H1 (cell line): ENCODE measurements around the gene ARHGAP42. TPM values are rescaled to one million over a fixed set of nuclear protein-coding genes. Genes with fewer than 3 reads are reported as not detected.
A peak's percentile ranks its signal among the peaks of the same experiment; 100 is the strongest.

Source experiments
- CTCF ChIA-PET: fragments of 300-600 bp; sonication (Branson Sonifier 250); formaldehyde crosslinking; loops from one replicate; lab custom pipeline; 2021; ENCODE audit not compliant: partially characterized antibody; lab: Charles Lee
- POLR2A ChIA-PET: fragments of 300-600 bp; sonication (Branson Sonifier 250); formaldehyde crosslinking; loops from one replicate; lab custom pipeline; 2021; ENCODE audit warnings: inconsistent platforms; ENCODE audit not compliant: partially characterized antibody; lab: Charles Lee
- DNase-seq, 2 experiments: peaks; one replicate each; pipeline versions ENCODE4 v3.0.0 to v3.0.0-alpha.2; 2010 to 2022; ENCODE audit warnings: low spot score in 2 of 2, low read depth in 1 of 2, mixed read lengths in 1 of 2
- FAIRE-seq: peaks from 2 replicates; lab custom pipeline; 2011; peaks lifted over from hg19 to GRCh38; lab: Jason Lieb, UNC
- H2AFZ ChIP-seq: 2 replicates; pipeline ENCODE4 v1.8.1; 2012; ENCODE audit warnings: low read length, inconsistent platforms
- H2AK5ac ChIP-seq: 2 replicates; pipeline ENCODE4 v1.6.1; 2013; ENCODE audit warnings: low read depth, low read length
- H2BK120ac ChIP-seq: replicated peaks from 2 replicates; pipeline ENCODE3; 2013; ENCODE audit warnings: low read depth, low read length, inconsistent platforms
- H2BK12ac ChIP-seq: 2 replicates; pipeline ENCODE4 v1.6.1; 2013; ENCODE audit warnings: low read depth, low read length
- H2BK15ac ChIP-seq: 2 replicates; pipeline ENCODE4 v1.6.1; 2013; ENCODE audit warnings: low read length
- H2BK20ac ChIP-seq: 2 replicates; pipeline ENCODE4 v1.6.1; 2013; ENCODE audit warnings: low read length
- H2BK5ac ChIP-seq: 2 replicates; pipeline ENCODE4 v1.6.1; 2013; ENCODE audit warnings: low read depth, low read length
- H3K14ac ChIP-seq: 2 replicates; pipeline ENCODE4 v1.6.1; 2013; ENCODE audit warnings: inconsistent platforms; ENCODE audit not compliant: insufficient read length
- H3K18ac ChIP-seq: 2 replicates; pipeline ENCODE4 v1.6.1; 2013; ENCODE audit warnings: low read length; ENCODE audit errors: extremely low read depth
- H3K23ac ChIP-seq: 2 replicates; pipeline ENCODE4 v1.6.1; 2013; ENCODE audit warnings: inconsistent platforms; ENCODE audit not compliant: insufficient read length
- H3K23me2 ChIP-seq: 2 replicates; pipeline ENCODE4 v1.6.1; 2013; ENCODE audit warnings: low read depth, low read length
- H3K27ac ChIP-seq: 2 replicates; pipeline ENCODE4 v1.6.1; 2011; ENCODE audit warnings: low read depth, low read length, inconsistent platforms
- H3K27me3 ChIP-seq, 4 experiments: replicated peaks in 1 of 4; 1 replicate in 1 of 4; 2 replicates in 3 of 4; pipeline versions ENCODE4 v1.6.1 to v1.8.1; 2011 to 2013; ENCODE audit warnings: low read length in 3 of 4, mild to moderate bottlenecking in 3 of 4, inconsistent platforms in 2 of 4, mixed read lengths in 2 of 4, moderate library complexity in 1 of 4; ENCODE audit not compliant: control insufficient read depth in 3 of 4, insufficient read depth in 3 of 4; ENCODE audit errors: extremely low read depth in 1 of 4
- H3K36me3 ChIP-seq, 4 experiments: 2 replicates each; pipeline versions ENCODE4 v1.6.1 to v1.8.1; 2011 to 2013; ENCODE audit warnings: mild to moderate bottlenecking in 4 of 4, low read length in 3 of 4, moderate library complexity in 2 of 4, control low read depth in 1 of 4, inconsistent platforms in 1 of 4; ENCODE audit not compliant: insufficient read depth in 4 of 4, control insufficient read depth in 2 of 4
- H3K4ac ChIP-seq: replicated peaks from 2 replicates; pipeline ENCODE3; 2013; ENCODE audit warnings: low read length, low read depth, mixed read lengths, inconsistent platforms; ENCODE audit not compliant: insufficient read length
- H3K4me1 ChIP-seq, 4 experiments: replicated peaks in 1 of 4; 1 replicate in 1 of 4; 2 replicates in 3 of 4; pipeline versions ENCODE4 v1.6.1 to v1.8.1; 2011 to 2013; ENCODE audit warnings: low read length in 3 of 4, inconsistent platforms in 2 of 4, mixed read lengths in 1 of 4; ENCODE audit not compliant: insufficient read depth in 4 of 4, control insufficient read depth in 3 of 4
- H3K4me2 ChIP-seq, 2 experiments: 2 replicates each; pipeline versions ENCODE4 v1.6.1 to v1.8.1; 2011 to 2013; ENCODE audit warnings: low read depth in 2 of 2, low read length in 2 of 2, control low read depth in 1 of 2, inconsistent platforms in 1 of 2, mild to moderate bottlenecking in 1 of 2; ENCODE audit not compliant: insufficient read depth in 1 of 2
- H3K4me3 ChIP-seq, 4 experiments: fragments of 200-600, 300-600 bp in 1 of 4; sonication (generic), shearing (Covaris generic), sonication (Bioruptor Twin) in 1 of 4; 2 replicates each; pipeline versions ENCODE4 v1.5.1 to v1.8.1; 2011 to 2016; ENCODE audit warnings: low read length in 4 of 4, low read depth in 3 of 4, control low read depth in 2 of 4, inconsistent platforms in 2 of 4, mild to moderate bottlenecking in 2 of 4, mixed read lengths in 1 of 4, moderate library complexity in 1 of 4; ENCODE audit not compliant: insufficient read depth in 2 of 4; ENCODE audit errors: extremely low read depth in 1 of 4
- H3K56ac ChIP-seq: replicated peaks from 2 replicates; pipeline ENCODE3; 2013; ENCODE audit warnings: low read depth, mild to moderate bottlenecking, mixed read lengths, low read length, inconsistent platforms; ENCODE audit not compliant: insufficient read length
- H3K79me1 ChIP-seq: 2 replicates; pipeline ENCODE4 v1.6.1; 2013; ENCODE audit warnings: low read depth, low read length, control low read depth
- H3K79me2 ChIP-seq, 2 experiments: 2 replicates each; pipeline versions ENCODE4 v1.6.1 to v1.8.1; 2012 to 2013; ENCODE audit warnings: low read length in 2 of 2, mild to moderate bottlenecking in 2 of 2, inconsistent platforms in 1 of 2; ENCODE audit not compliant: insufficient read depth in 2 of 2, control insufficient read depth in 1 of 2
- H3K9ac ChIP-seq, 4 experiments: replicated peaks in 1 of 4; 1 replicate in 1 of 4; 2 replicates in 3 of 4; pipeline versions ENCODE4 v1.6.1 to v1.8.1; 2011 to 2013; ENCODE audit warnings: low read depth in 3 of 4, low read length in 3 of 4, control low read depth in 2 of 4, mild to moderate bottlenecking in 2 of 4, moderate library complexity in 2 of 4, inconsistent platforms in 1 of 4; ENCODE audit errors: extremely low read depth in 1 of 4
- H3K9me3 ChIP-seq, 2 experiments: 2 replicates each; pipeline versions ENCODE4 v1.6.1 to v1.8.1; 2012 to 2013; ENCODE audit warnings: mild to moderate bottlenecking in 2 of 2, moderate library complexity in 2 of 2, control low read depth in 1 of 2, inconsistent platforms in 1 of 2, low read depth in 1 of 2, low read length in 1 of 2, mixed read lengths in 1 of 2; ENCODE audit not compliant: insufficient read depth in 2 of 2
- H4K20me1 ChIP-seq, 2 experiments: replicated peaks in 1 of 2; 2 replicates each; pipeline versions ENCODE3 to v1.8.1; 2011 to 2013; ENCODE audit warnings: inconsistent platforms in 2 of 2, low read length in 2 of 2, mild to moderate bottlenecking in 1 of 2; ENCODE audit not compliant: insufficient read depth in 2 of 2, control insufficient read depth in 1 of 2
- H4K5ac ChIP-seq: 2 replicates; pipeline ENCODE4 v1.6.1; 2013; ENCODE audit warnings: low read length, low read depth, mixed read lengths, inconsistent platforms; ENCODE audit not compliant: insufficient read length
- H4K8ac ChIP-seq: 2 replicates; pipeline ENCODE4 v1.8.0; 2013; ENCODE audit warnings: mild to moderate bottlenecking, moderate library complexity, low read length, inconsistent platforms; ENCODE audit not compliant: insufficient read depth; ENCODE audit errors: extremely low read depth
- H4K91ac ChIP-seq: replicated peaks from 2 replicates; pipeline ENCODE3; 2013; ENCODE audit warnings: low read length, mixed read lengths, inconsistent platforms; ENCODE audit not compliant: insufficient read length
- ASH2L ChIP-seq: fragments of 200-600, 300-600 bp; sonication (generic); IDR thresholded peaks from one replicate; pipeline ENCODE4 v1.7.1; 2017; ENCODE audit warnings: low read length
- CBX8 ChIP-seq: fragments of 300-800, 300-1000 bp; sonication (generic); IDR thresholded peaks from 2 replicates; pipeline ENCODE4 v1.7.1; 2016; ENCODE audit warnings: low read depth, low read length, borderline replicate concordance
- KDM4A ChIP-seq: IDR thresholded peaks from one replicate; pipeline ENCODE4 v1.7.1; 2012; ENCODE audit warnings: low read depth, mild to moderate bottlenecking, moderate library complexity, low read length, inconsistent platforms; ENCODE audit not compliant: severe bottlenecking
- MAX ChIP-seq: IDR thresholded peaks from 2 replicates; pipeline ENCODE4 v1.6.1; 2012; ENCODE audit warnings: inconsistent platforms
- NANOG ChIP-seq: IDR thresholded peaks from 2 replicates; pipeline ENCODE4 v1.6.1; 2011; ENCODE audit warnings: low read length, low read depth, mild to moderate bottlenecking, inconsistent platforms; ENCODE audit not compliant: insufficient read depth, poor library complexity, severe bottlenecking
- NRF1 ChIP-seq: IDR thresholded peaks from 2 replicates; pipeline ENCODE4 v1.6.1; 2011; ENCODE audit warnings: mild to moderate bottlenecking, low read depth, low read length, improper control_type of control experiment
- POLR2A ChIP-seq, 2 experiments: IDR thresholded peaks; 1 replicate in 1 of 2; 2 replicates in 1 of 2; pipeline ENCODE4 v1.6.1; 2011; ENCODE audit warnings: low read depth in 2 of 2, low read length in 2 of 2, mild to moderate bottlenecking in 2 of 2; ENCODE audit errors: control extremely low read depth in 1 of 2
- POU5F1 ChIP-seq: IDR thresholded peaks from 2 replicates; pipeline ENCODE4 v1.6.1; 2011; ENCODE audit warnings: low read depth, mild to moderate bottlenecking, low read length, moderate library complexity
- SP1 ChIP-seq: IDR thresholded peaks from 2 replicates; pipeline ENCODE4 v1.6.1; 2011; ENCODE audit warnings: low read depth, low read length
- TAF1 ChIP-seq: IDR thresholded peaks from 2 replicates; pipeline ENCODE4 v1.6.1; 2011; ENCODE audit warnings: mild to moderate bottlenecking, low read depth, low read length
- TEAD4 ChIP-seq: IDR thresholded peaks from 2 replicates; pipeline ENCODE4 v1.6.1; 2012; ENCODE audit warnings: low read depth, low read length, inconsistent platforms, mixed read lengths
- polyA plus RNA-seq, 7 experiments: library from polyadenylated mRNA; depleted of rRNA in 3 of 7; stranded (reverse) in 5 of 7; unstranded in 2 of 7; fragments of >200 nt in 5 of 7; fragments of 200-250 nt in 2 of 7; gene quantifications; 1 replicate in 5 of 7; 2 replicates in 1 of 7; 4 replicates in 1 of 7; pipeline versions ENCODE4 v1.2.1 to v1.2.3, GENCODE V29; 2011 to 2013; ENCODE audit warnings: missing spikeins in 2 of 7, mixed read lengths in 2 of 7
- total RNA-seq: library from RNA; stranded (reverse); fragmentation: NEBNext Ultra II Directional; extraction: Animal tissue kit (Norgen Biotek cat#: 25700); gene quantifications from 2 replicates; pipeline ENCODE4 v1.2.1, GENCODE V29; 2021

The ARHGAP42 gene
- total and polyA plus RNA-seq, 2 of the 8 experiments (the other 6 are each of a cell fraction or from before 2014, with no cell fraction given) = 22.2 to 33.5 TPM

- FAIRE-seq (peak; percentile 80), DNase-seq (peak in 1 of 2 experiments; percentile 34)
- ChIA-PET CTCF (interaction anchor here (1.4 to 1.5 kb wide), 2 partner anchors 29 to 37 kb away, joined by 4 to 7 read pairs; no protein-coding TSS in a partner anchor), POLR2A (interaction anchor here (1.0 to 1.1 kb wide), 2 partner anchors 8 to 103 kb away, joined by 3 read pairs; no protein-coding TSS in a partner anchor)
- H2BK5ac ChIP-seq = peak overlapping the region; percentile 69; the same call in 1 of the 2 replicates
- peak overlapping the region in 1 of 4 experiments; percentile 51; a peak in 3 of 8 replicates for H3K4me3 ChIP-seq
- no peak overlapping the region for H4K8ac ChIP-seq
- H3K79me1 ChIP-seq = no peaks in the 10 kb centered on the region; the same call in 1 of the 2 replicates
- no peaks in the 10 kb centered on the region for H3K27me3 ChIP-seq
- no peak overlapping the region for H3K9ac ChIP-seq
- peaks cover 0 to 64% of the 10 kb centered on the region in 2 experiments; a peak in 2 of 4 replicates for H3K79me2 ChIP-seq
- peak overlapping the region; percentile 57; the same call in 1 of the 2 replicates for H2AK5ac ChIP-seq
- peak overlapping the region; percentile 83 for H2BK120ac ChIP-seq
- peak overlapping the region; percentile 55 to 56 for H3K4me2 ChIP-seq
- no peak overlapping the region for H3K56ac ChIP-seq
- H3K27ac ChIP-seq = peak overlapping the region; percentile 41; the same call in 1 of the 2 replicates
- peak overlapping the region; percentile 29; the same call in 1 of the 2 replicates for H3K18ac ChIP-seq
- peaks cover 0 to 3% (median 0%) of the 10 kb centered on the region in 4 experiments; a peak in 1 of 8 replicates for H3K36me3 ChIP-seq
- no peak overlapping the region for H2AFZ ChIP-seq
- no peak overlapping the region for H3K23ac ChIP-seq
- H3K9me3 ChIP-seq = no peaks in the 10 kb centered on the region
- H4K91ac ChIP-seq = peak overlapping the region; percentile 63
- H3K14ac ChIP-seq = no peak overlapping the region
- peak overlapping the region; percentile 75 for H4K5ac ChIP-seq
- no peaks in the 10 kb centered on the region for H3K23me2 ChIP-seq
- peaks cover 0 to 13% (median 7%) of the 10 kb centered on the region in 4 experiments; a peak in 4 of 7 replicates for H3K4me1 ChIP-seq
- H3K4ac ChIP-seq = no peak overlapping the region
- no peak overlapping the region for H2BK20ac ChIP-seq
- no peak overlapping the region for H2BK15ac ChIP-seq
- no peaks in the 10 kb centered on the region for H4K20me1 ChIP-seq
- H2BK12ac ChIP-seq = no peak overlapping the region
- TF ChIP-seq SP1 (peak; percentile 64), ASH2L (no peak), KDM4A (no peak), TEAD4 (peak; percentile 73; the same call in 1 of the 2 replicates), MAX (no peak), NRF1 (no peak), POLR2A (IDR thresholded peaks at IDR 0.05; ENCODE audit: control extremely low read depth in 1 of 2, low read depth in 2 of 2, low read length in 2 of 2) (peak; percentile 55 to 59; a peak in 2 of 3 replicates), POU5F1 (peak; percentile 90; the same call in 1 of the 2 replicates), TAF1 (peak; percentile 56; the same call in 1 of the 2 replicates), CBX8 (no peak), NANOG (peak; percentile 51)
Observed at GRCh38 chr11:100791103-100791502, 104.0 kb downstream of the ARHGAP42 start.
